IMR-90 (cell line): ENCODE data around the gene CELSR1.
"Not testable (repeated sequence)": the region's sequence is repeated elsewhere in the genome, so short reads cannot be mapped to it uniquely, and the experiment has no call there.

Experiments
- RAD21 ChIP-seq: IDR thresholded peaks from 2 replicates; pipeline ENCODE4 v1.6.1; 2012; ENCODE audit warnings: low read length, improper control_type of control experiment
- TF ChIP-seq, protein P1 (sequence below): conservative IDR thresholded peaks from 2 replicates; pipeline ENCODE4 v1.5.1; 2012; ENCODE audit warnings: mild to moderate bottlenecking, low read depth, low read length, improper control_type of control experiment

DNA sequence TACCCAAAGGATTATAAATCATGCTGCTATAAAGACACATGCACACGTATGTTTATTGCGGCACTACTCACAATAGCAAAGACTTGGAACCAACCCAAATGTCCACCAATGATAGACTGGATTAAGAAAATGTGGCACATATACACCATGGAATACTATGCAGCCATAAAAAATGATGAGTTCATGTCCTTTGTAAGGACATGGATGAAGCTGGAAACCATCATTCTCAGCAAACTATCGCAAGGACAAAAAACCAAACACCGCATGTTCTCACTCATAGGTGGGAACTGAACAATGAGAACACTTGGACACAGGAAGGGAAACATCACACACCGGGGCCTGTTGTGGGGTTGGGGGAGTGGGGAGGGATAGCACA is 21.3 kb downstream of the CELSR1 start:
- TF ChIP-seq, protein P1, sequence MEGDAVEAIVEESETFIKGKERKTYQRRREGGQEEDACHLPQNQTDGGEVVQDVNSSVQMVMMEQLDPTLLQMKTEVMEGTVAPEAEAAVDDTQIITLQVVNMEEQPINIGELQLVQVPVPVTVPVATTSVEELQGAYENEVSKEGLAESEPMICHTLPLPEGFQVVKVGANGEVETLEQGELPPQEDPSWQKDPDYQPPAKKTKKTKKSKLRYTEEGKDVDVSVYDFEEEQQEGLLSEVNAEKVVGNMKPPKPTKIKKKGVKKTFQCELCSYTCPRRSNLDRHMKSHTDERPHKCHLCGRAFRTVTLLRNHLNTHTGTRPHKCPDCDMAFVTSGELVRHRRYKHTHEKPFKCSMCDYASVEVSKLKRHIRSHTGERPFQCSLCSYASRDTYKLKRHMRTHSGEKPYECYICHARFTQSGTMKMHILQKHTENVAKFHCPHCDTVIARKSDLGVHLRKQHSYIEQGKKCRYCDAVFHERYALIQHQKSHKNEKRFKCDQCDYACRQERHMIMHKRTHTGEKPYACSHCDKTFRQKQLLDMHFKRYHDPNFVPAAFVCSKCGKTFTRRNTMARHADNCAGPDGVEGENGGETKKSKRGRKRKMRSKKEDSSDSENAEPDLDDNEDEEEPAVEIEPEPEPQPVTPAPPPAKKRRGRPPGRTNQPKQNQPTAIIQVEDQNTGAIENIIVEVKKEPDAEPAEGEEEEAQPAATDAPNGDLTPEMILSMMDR, result not testable (repeated sequence)
- TF ChIP-seq RAD21, result not testable (repeated sequence)
